ENCODE results near the gene RBM20.

Gene RBM20

DNA sequence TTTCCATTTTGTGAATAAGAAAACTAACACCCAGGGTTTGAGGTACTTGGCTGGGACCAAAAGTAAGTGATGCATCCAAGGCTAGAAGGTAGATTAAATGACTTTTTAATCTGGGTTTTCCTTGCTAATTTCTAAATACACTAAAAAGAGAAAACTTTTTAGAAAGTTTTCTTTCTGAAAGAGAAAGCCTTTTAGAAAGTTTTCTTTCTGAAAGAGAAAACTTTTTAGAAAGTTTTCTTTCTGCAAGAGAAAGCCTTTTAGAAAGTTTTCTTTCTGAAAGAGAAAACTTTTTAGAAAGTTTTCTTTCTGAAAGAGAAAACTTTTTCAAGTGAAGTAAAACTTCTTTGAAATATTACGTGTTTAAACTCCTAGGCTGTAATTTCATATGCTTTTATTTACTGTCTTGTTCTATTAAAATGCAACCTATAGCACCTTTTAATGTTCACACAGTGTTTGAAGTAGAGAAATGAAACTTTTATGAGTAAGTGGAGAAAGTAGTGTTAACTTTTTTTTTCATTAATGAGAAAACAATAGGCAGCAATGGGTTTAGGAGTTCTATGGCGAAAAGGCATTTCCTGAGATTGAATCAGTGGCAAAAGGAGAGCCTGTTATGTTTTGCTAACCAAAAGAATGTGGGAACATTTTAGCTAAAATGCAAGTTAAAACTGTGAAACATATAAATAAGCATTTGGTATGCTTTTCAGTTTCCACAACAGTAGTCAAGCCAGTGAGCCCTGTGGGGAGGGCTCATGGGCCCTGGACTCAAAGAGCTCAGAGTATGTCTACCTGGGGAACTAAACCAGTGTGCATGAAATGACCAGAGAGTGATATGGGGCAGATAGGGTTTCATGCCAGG lies 103.7 kb downstream of the RBM20 start (continued):
- TF ChIP-seq, protein P1, sequence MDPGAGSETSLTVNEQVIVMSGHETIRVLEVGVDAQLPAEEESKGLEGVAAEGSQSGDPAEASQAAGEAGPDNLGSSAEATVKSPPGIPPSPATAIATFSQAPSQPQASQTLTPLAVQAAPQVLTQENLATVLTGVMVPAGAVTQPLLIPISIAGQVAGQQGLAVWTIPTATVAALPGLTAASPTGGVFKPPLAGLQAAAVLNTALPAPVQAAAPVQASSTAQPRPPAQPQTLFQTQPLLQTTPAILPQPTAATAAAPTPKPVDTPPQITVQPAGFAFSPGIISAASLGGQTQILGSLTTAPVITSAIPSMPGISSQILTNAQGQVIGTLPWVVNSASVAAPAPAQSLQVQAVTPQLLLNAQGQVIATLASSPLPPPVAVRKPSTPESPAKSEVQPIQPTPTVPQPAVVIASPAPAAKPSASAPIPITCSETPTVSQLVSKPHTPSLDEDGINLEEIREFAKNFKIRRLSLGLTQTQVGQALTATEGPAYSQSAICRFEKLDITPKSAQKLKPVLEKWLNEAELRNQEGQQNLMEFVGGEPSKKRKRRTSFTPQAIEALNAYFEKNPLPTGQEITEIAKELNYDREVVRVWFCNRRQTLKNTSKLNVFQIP (CRISPR knock-in tag; IDR thresholded peaks at IDR 0.05; ENCODE audit: borderline replicate concordance, low read depth): no peak
- no peak for TF ChIP-seq ZNF8 (CRISPR knock-in tag; IDR thresholded peaks at IDR 0.05)
- no peak for TF ChIP-seq ZNF565 (CRISPR knock-in tag; conservative IDR thresholded peaks at IDR 0.05; ENCODE audit: low read depth)
- no peak for TF ChIP-seq TOX (CRISPR knock-in tag; IDR thresholded peaks at IDR 0.05; ENCODE audit: borderline replicate concordance)
- no peak for TF ChIP-seq ISL1 (CRISPR knock-in tag; IDR thresholded peaks at IDR 0.05)

- TF ChIP-seq, protein P2, sequence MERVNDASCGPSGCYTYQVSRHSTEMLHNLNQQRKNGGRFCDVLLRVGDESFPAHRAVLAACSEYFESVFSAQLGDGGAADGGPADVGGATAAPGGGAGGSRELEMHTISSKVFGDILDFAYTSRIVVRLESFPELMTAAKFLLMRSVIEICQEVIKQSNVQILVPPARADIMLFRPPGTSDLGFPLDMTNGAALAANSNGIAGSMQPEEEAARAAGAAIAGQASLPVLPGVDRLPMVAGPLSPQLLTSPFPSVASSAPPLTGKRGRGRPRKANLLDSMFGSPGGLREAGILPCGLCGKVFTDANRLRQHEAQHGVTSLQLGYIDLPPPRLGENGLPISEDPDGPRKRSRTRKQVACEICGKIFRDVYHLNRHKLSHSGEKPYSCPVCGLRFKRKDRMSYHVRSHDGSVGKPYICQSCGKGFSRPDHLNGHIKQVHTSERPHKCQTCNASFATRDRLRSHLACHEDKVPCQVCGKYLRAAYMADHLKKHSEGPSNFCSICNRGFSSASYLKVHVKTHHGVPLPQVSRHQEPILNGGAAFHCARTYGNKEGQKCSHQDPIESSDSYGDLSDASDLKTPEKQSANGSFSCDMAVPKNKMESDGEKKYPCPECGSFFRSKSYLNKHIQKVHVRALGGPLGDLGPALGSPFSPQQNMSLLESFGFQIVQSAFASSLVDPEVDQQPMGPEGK (CRISPR knock-in tag; IDR thresholded peaks at IDR 0.05; ENCODE audit: borderline replicate concordance): no peak
- no peak for TF ChIP-seq ARNTL (CRISPR knock-in tag; IDR thresholded peaks at IDR 0.05; ENCODE audit: borderline replicate concordance, low read depth)
- ATAC-seq: no peak
These were observed 104.8 kb downstream of the RBM20 start for GRCh38 chr10:110748970-110749369.

DNA sequence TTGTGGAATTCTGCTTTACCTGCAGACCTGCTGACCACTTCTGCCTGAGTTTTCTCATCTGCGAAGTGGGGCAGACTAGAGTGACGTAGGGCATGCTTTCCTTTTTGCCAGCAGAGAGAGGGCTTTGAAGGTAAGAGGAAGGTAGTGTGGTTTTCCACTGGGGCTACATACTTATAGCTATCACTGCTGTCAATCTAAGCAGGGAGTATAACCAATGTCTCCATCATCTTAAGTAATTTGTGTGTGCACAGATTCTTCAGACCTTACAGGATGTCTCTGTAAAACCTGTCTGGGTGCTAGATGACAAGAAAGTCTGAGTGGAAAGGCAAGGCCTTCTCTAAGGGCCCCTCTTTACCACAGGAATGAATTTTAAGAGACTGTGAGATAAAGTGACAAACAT lies 106.8 kb downstream of the RBM20 start:
- ATAC-seq: no peak
- TF ChIP-seq, protein P3, sequence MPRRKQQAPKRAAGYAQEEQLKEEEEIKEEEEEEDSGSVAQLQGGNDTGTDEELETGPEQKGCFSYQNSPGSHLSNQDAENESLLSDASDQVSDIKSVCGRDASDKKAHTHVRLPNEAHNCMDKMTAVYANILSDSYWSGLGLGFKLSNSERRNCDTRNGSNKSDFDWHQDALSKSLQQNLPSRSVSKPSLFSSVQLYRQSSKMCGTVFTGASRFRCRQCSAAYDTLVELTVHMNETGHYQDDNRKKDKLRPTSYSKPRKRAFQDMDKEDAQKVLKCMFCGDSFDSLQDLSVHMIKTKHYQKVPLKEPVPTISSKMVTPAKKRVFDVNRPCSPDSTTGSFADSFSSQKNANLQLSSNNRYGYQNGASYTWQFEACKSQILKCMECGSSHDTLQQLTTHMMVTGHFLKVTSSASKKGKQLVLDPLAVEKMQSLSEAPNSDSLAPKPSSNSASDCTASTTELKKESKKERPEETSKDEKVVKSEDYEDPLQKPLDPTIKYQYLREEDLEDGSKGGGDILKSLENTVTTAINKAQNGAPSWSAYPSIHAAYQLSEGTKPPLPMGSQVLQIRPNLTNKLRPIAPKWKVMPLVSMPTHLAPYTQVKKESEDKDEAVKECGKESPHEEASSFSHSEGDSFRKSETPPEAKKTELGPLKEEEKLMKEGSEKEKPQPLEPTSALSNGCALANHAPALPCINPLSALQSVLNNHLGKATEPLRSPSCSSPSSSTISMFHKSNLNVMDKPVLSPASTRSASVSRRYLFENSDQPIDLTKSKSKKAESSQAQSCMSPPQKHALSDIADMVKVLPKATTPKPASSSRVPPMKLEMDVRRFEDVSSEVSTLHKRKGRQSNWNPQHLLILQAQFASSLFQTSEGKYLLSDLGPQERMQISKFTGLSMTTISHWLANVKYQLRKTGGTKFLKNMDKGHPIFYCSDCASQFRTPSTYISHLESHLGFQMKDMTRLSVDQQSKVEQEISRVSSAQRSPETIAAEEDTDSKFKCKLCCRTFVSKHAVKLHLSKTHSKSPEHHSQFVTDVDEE (CRISPR knock-in tag; IDR thresholded peaks at IDR 0.05): no peak
- TF ChIP-seq ZFP3 (CRISPR knock-in tag; IDR thresholded peaks at IDR 0.05): no peak
- no peak for TF ChIP-seq TCF4 (CRISPR knock-in tag; IDR thresholded peaks at IDR 0.05; ENCODE audit: borderline replicate concordance)
- no peak for TF ChIP-seq ISL1 (CRISPR knock-in tag; IDR thresholded peaks at IDR 0.05)
- no peak for TF ChIP-seq ZC3H10 (CRISPR knock-in tag; IDR thresholded peaks at IDR 0.05)
- TF ChIP-seq, protein P2 (CRISPR knock-in tag; IDR thresholded peaks at IDR 0.05; ENCODE audit: borderline replicate concordance): no peak
- TF ChIP-seq SNAI2 (CRISPR knock-in tag; IDR thresholded peaks at IDR 0.05): no peak
- no peak for TF ChIP-seq ZFP30 (CRISPR knock-in tag; IDR thresholded peaks at IDR 0.05)
- TF ChIP-seq, protein P1 (CRISPR knock-in tag; IDR thresholded peaks at IDR 0.05; ENCODE audit: borderline replicate concordance, low read depth): no peak
- no peak for TF ChIP-seq RARB (CRISPR knock-in tag; IDR thresholded peaks at IDR 0.05)
- no peak for TF ChIP-seq CSDC2 (CRISPR knock-in tag; IDR thresholded peaks at IDR 0.05)
- TF ChIP-seq BACH2 (CRISPR knock-in tag; IDR thresholded peaks at IDR 0.05; ENCODE audit: borderline replicate concordance): no peak
- TF ChIP-seq ZNF8 (CRISPR knock-in tag; IDR thresholded peaks at IDR 0.05): no peak

DNA sequence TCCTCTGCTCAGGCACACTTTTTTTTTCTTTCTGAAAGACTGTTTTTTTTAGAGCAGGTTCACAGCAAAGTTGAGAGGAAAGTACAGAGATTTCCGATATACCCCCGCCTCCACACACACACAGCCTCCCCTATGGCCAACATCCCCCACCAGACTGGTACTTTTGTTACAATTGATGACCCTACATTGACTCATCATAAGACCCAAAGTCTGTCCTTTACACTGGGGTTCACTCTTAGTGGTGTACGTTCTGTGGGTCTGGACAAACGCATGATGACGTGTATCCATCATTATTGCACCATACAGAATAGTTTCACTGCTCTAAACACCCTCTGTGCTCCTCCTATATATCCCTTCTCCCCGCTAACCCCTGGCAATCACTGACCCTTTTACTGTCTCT lies 107.7 kb downstream of the RBM20 start:
- no peak for ATAC-seq
- TF ChIP-seq GLIS3 (CRISPR knock-in tag; IDR thresholded peaks at IDR 0.05): no peak
- no peak for TF ChIP-seq ZNF70 (CRISPR knock-in tag; IDR thresholded peaks at IDR 0.05)
- TF ChIP-seq, protein P4, sequence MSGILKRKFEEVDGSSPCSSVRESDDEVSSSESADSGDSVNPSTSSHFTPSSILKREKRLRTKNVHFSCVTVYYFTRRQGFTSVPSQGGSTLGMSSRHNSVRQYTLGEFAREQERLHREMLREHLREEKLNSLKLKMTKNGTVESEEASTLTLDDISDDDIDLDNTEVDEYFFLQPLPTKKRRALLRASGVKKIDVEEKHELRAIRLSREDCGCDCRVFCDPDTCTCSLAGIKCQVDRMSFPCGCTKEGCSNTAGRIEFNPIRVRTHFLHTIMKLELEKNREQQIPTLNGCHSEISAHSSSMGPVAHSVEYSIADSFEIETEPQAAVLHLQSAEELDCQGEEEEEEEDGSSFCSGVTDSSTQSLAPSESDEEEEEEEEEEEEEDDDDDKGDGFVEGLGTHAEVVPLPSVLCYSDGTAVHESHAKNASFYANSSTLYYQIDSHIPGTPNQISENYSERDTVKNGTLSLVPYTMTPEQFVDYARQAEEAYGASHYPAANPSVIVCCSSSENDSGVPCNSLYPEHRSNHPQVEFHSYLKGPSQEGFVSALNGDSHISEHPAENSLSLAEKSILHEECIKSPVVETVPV (CRISPR knock-in tag; IDR thresholded peaks at IDR 0.05): no peak
- TF ChIP-seq ZNF8 (CRISPR knock-in tag; IDR thresholded peaks at IDR 0.05): no peak
- TF ChIP-seq BACH2 (CRISPR knock-in tag; IDR thresholded peaks at IDR 0.05; ENCODE audit: borderline replicate concordance): no peak
- no peak for TF ChIP-seq ISL1 (CRISPR knock-in tag; IDR thresholded peaks at IDR 0.05)
- TF ChIP-seq, protein P3 (CRISPR knock-in tag; IDR thresholded peaks at IDR 0.05): no peak
- no peak for TF ChIP-seq ZFP30 (CRISPR knock-in tag; IDR thresholded peaks at IDR 0.05)

Data from SK-N-SH treated with all-trans-retinoic acid at 6 μM for 48 hours (cell line).